Cardiac fibroblast (primary cell): Measurements from ENCODE around the gene C1orf105.
A peak's percentile ranks its signal among the peaks of the same experiment; 100 is the strongest.
"Not testable (repeated sequence)": the region's sequence is repeated elsewhere in the genome, so short reads cannot be mapped to it uniquely, and the experiment has no call there.

Experiments
- DNase-seq, 2 donors: peaks; one replicate each; pipeline versions ENCODE4 v3.0.0 to v3.0.0-alpha.2; 2010; ENCODE audit warnings: low read depth in 2 of 2
- H3K4me3 ChIP-seq, 2 donors: replicated peaks in 1 of 2; 1 replicate in 1 of 2; 2 replicates in 1 of 2; pipeline ENCODE4 v1.5.1; 2011; ENCODE audit warnings: low read depth in 2 of 2, low read length in 2 of 2, mild to moderate bottlenecking in 2 of 2, moderate library complexity in 1 of 2
- TF ChIP-seq, protein P1 (sequence below): IDR thresholded peaks from one replicate; pipeline ENCODE4 v1.5.1; 2011; ENCODE audit warnings: low read depth, mild to moderate bottlenecking, low read length, inconsistent platforms

C1orf105 gene

DNA sequence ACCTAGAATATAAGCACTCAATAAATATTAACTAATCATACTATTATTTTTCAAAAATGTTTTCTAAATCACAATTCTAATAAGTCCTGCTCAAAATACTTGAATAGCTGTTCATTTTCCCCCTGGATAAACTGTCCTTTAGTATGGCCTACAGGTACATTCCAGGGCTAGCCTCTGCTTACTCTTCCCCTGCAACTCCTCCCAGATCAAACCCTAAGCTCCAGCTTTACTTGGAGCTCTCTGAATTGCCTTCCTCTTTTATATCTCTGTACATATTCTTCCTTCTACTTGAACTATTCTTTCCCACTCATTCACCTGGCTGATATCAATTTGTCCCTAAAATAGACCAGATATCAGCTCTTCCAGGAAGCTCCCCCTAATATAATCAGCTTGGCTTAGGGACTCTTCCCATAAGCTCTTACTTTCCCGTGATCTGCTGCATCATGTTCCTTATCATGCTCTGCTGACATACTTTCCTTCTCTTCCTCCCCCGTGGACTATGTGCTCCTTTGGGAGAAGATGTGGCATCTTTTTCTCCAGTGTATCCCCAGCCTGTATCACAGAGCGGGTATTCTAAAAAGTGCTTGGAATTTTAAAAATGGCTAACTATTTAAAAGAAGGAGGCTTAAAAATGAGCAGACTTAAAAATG lies 66.4 kb downstream of the C1orf105 start:
- no peak overlapping the region for H3K4me3 ChIP-seq
- TF ChIP-seq, protein P1, sequence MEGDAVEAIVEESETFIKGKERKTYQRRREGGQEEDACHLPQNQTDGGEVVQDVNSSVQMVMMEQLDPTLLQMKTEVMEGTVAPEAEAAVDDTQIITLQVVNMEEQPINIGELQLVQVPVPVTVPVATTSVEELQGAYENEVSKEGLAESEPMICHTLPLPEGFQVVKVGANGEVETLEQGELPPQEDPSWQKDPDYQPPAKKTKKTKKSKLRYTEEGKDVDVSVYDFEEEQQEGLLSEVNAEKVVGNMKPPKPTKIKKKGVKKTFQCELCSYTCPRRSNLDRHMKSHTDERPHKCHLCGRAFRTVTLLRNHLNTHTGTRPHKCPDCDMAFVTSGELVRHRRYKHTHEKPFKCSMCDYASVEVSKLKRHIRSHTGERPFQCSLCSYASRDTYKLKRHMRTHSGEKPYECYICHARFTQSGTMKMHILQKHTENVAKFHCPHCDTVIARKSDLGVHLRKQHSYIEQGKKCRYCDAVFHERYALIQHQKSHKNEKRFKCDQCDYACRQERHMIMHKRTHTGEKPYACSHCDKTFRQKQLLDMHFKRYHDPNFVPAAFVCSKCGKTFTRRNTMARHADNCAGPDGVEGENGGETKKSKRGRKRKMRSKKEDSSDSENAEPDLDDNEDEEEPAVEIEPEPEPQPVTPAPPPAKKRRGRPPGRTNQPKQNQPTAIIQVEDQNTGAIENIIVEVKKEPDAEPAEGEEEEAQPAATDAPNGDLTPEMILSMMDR, result no peak
- DNase-seq, result no peak

DNA sequence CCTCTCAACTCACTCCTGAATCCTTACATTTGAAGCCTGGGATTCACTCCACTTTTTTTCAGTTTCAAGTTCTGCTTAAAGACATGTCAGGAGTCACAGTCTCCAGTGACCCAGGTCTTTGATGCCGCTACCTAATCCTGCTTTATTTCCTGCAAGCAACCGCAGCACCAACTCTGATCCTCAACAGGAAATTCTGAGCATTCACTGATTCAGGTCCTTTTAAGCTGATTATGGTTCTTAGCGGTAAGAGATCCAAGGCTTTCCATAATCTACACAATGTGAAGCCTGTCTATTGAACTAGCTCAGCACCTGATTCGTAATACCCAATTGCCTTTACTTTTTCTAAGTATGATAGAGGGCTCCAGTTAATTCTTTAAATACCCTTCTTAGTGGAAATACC lies 67.1 kb downstream of the C1orf105 start:
- no peak for DNase-seq
- TF ChIP-seq, protein P1, result no peak
- no peak overlapping the region for H3K4me3 ChIP-seq

DNA sequence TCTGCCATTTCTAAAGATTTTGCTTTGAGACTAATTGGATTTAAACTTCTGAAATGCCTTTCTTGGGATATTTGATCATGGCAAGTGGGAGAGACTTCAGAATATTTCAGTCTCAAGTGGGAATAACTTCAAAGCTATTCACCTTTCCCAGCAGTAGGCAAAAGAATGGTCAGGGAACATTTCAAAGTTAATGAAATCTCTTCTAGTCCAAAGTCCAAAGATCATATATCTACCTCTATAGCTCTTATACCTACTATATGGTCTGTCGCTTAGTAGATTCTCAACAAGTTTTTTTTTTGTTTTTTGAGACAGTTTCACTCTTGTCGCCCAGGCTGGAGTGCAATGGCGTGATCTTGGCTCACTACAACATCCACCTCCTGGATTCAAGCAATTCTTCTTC lies 67.9 kb downstream of the C1orf105 start:
- H3K4me3 ChIP-seq, result no peak overlapping the region
- no peak for DNase-seq
- TF ChIP-seq, protein P1, result no peak

DNA sequence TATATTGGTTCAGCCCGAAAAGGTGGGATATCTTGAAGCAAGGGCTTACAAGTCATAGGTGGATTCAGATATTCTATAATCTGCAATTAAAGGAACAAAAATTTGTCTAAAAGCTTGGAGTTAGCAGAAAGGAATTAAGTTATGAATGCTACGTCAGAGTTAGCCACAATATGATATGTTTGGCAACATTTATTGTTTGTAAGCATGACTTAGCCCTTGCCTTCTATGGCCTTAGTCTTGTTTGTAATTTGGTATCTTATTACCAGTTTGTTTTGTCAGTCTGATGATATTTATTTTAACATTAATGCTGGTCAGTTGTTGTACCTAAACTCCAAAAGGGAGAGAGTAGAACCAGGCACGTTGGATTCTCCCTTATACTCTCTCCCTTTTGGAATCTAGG lies 69.4 kb downstream of the C1orf105 start:
- H3K4me3 ChIP-seq, result no peak overlapping the region
- TF ChIP-seq, protein P1, result no peak
- peak; percentile 14 to 33 for DNase-seq

DNA sequence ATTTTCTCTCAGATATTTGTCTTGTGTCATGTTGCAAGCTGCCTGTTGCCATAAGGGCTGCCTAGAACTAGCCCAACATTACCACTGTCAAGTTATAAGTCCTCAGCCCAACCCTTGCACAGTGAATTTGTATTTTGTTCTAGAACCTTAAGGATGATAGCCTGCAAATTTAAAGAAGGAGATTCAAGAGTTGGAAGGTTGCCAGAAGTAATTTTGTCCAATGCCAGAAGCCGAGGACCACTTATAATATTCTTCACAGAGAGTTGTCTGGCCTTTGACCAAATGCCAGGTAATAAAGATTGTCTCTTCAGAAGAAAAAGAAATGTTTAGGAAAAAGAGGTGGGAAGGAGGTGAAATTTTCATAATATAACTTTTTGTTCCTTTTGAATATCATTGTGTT lies 71.9 kb downstream of the C1orf105 start:
- H3K4me3 ChIP-seq, result no peak overlapping the region
- DNase-seq, result no peak
- TF ChIP-seq, protein P1, result no peak

DNA sequence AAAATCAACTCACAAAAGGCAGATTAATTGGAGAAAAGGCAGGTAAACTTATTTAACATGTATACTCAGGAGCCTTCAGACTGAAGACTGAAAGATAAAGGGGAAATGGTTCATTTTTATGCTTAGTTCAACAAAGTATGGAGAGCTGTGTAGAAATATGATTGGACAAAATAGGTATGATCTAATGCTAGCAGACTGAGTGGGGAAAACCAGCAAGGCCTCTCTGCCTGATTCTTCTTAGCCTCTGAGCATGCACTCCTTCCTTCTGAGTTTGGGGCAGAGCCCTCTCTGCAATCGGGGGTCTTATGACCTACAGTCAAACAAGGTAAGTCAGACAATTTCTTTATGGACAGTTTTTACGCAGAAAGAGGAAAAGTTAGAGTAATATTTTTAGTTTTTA lies 73.7 kb downstream of the C1orf105 start:
- no peak for DNase-seq
- TF ChIP-seq, protein P1, result no peak
- H3K4me3 ChIP-seq, result no peak overlapping the region

DNA sequence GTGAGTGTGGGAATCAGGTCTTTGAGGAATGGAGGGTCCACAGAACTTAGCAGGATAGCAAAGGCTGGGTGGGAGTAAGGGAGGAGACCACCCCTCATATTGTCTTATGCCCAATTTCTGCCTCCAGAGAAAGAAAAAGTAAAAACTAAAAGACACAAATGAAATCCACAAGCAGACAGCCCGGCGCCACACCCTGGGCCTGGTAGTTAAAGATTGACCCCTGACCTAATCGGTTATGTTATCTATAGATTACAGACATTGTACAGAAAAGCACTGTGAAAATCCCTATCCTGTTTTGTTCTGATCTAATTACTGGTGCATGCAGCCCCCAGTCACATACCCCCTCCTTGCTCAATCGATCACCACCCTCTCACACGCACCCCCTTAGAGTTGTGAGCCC lies 75.6 kb downstream of the C1orf105 start:
- not testable (repeated sequence) for DNase-seq, H3K4me3 ChIP-seq
